ENCODE data around the gene EME2.

The EME2 gene

GRCh38 chr16:1820946-1821290 lies 48.3 kb downstream of the EME2 start:
- DNase-seq = no peak

- DNase-seq = no peak
Measured at GRCh38 chr16:1821861-1822611, 49.4 kb downstream of the EME2 start.

- DNase-seq = no peak
Measured at GRCh38 chr16:1822801-1823200, 50.2 kb downstream of the EME2 start.

GRCh38 chr16:1823821-1824220 lies 51.2 kb downstream of the EME2 start:
- DNase-seq = no peak

- DNase-seq = no peak
Measured at GRCh38 chr16:1825381-1825863, 52.8 kb downstream of the EME2 start.

Measured in CD4-positive, alpha-beta T cell treated with Interferon alpha-2 for 1 hour (primary cell).